HL-60 (cell line): ENCODE data around the gene ARFGEF3.

Experiments
- DNase-seq, 2 experiments: peaks; one replicate each; pipeline ENCODE4 v3.0.0-alpha.2; 2010 to 2020; ENCODE audit warnings: low read depth in 1 of 2, low spot score in 1 of 2
- H3K27ac ChIP-seq: fragments of 250-450 bp; sonication (Bioruptor Pico); replicated peaks from 2 replicates; pipeline ENCODE4 v1.5.1; 2020; ENCODE audit warnings: mild to moderate bottlenecking, moderate library complexity
- H3K27me3 ChIP-seq: fragments of 250-450 bp; sonication (Bioruptor Pico); 2 replicates; pipeline ENCODE4 v1.5.1; 2021; ENCODE audit warnings: mild to moderate bottlenecking, moderate library complexity; ENCODE audit not compliant: insufficient read depth, poor library complexity, severe bottlenecking
- H3K4me3 ChIP-seq: replicated peaks from 2 replicates; pipeline ENCODE4 v1.5.1; 2011; ENCODE audit warnings: mild to moderate bottlenecking, control low read depth, low read length; ENCODE audit not compliant: insufficient read depth
- GABPA ChIP-seq: IDR thresholded peaks from 2 replicates; pipeline ENCODE4 v1.6.1; 2012; ENCODE audit warnings: low read depth
- POLR2AphosphoS5 ChIP-seq: IDR thresholded peaks from 2 replicates; pipeline ENCODE4 v1.6.1; 2012; ENCODE audit warnings: low read depth
- SPI1 ChIP-seq: IDR thresholded peaks from 2 replicates; pipeline ENCODE4 v1.6.1; 2012; ENCODE audit warnings: low read depth, mild to moderate bottlenecking, borderline replicate concordance
- TF ChIP-seq, protein P1 (sequence below): IDR thresholded peaks from 2 replicates; pipeline ENCODE4 v1.6.1; 2012; ENCODE audit warnings: low read depth; ENCODE audit not compliant: insufficient replicate concordance
- TF ChIP-seq, protein P2 (sequence below): IDR thresholded peaks from one replicate; pipeline ENCODE4 v1.5.1; 2011; ENCODE audit warnings: low read length, control low read depth, inconsistent platforms; ENCODE audit not compliant: insufficient read depth

The ARFGEF3 gene

DNA sequence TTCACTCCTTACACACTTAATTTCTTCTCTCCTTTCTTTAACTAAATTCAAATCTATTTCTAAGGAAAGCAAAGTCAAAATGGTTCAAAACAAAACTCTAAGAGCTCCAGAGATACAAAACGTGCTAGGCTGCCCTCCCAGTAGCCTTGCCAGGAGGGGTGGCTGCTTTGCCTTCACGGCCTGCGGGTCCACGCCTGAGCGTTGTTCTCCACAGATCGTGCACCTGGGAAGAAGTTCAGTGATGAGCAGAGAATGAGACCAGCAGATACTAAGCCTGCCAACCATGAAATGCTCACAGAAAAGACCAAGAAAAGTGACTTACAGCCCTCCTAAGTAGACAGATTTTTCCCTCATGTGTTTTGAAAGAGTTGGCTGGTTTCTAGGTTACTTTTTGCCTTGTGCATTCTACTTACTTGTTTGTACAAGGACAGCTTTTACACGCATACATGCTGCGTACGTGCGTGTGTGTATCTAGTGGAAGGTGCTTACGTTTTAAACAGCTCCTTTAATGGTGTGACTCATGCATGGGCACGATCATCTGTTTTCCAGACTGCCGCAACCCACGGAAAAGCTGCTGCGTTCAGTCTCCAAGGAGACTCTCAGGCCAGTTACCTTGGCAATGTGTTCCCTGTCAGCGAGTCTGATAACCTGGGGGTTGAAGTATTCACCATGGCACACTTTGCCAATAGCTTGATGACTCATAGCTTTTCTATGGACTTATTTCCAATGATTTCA is 88.9 kb downstream of the ARFGEF3 start:
- Histone ChIP-seq H3K27me3 (peaks cover 4% of the 10 kb centered on the region), H3K27ac (no peak overlapping the region), H3K4me3 (no peak overlapping the region)
- TF ChIP-seq SPI1 = no peak
- TF ChIP-seq GABPA = no peak
- no peak for TF ChIP-seq POLR2AphosphoS5
- TF ChIP-seq, protein P1, sequence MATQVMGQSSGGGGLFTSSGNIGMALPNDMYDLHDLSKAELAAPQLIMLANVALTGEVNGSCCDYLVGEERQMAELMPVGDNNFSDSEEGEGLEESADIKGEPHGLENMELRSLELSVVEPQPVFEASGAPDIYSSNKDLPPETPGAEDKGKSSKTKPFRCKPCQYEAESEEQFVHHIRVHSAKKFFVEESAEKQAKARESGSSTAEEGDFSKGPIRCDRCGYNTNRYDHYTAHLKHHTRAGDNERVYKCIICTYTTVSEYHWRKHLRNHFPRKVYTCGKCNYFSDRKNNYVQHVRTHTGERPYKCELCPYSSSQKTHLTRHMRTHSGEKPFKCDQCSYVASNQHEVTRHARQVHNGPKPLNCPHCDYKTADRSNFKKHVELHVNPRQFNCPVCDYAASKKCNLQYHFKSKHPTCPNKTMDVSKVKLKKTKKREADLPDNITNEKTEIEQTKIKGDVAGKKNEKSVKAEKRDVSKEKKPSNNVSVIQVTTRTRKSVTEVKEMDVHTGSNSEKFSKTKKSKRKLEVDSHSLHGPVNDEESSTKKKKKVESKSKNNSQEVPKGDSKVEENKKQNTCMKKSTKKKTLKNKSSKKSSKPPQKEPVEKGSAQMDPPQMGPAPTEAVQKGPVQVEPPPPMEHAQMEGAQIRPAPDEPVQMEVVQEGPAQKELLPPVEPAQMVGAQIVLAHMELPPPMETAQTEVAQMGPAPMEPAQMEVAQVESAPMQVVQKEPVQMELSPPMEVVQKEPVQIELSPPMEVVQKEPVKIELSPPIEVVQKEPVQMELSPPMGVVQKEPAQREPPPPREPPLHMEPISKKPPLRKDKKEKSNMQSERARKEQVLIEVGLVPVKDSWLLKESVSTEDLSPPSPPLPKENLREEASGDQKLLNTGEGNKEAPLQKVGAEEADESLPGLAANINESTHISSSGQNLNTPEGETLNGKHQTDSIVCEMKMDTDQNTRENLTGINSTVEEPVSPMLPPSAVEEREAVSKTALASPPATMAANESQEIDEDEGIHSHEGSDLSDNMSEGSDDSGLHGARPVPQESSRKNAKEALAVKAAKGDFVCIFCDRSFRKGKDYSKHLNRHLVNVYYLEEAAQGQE = no peak
- TF ChIP-seq, protein P2, sequence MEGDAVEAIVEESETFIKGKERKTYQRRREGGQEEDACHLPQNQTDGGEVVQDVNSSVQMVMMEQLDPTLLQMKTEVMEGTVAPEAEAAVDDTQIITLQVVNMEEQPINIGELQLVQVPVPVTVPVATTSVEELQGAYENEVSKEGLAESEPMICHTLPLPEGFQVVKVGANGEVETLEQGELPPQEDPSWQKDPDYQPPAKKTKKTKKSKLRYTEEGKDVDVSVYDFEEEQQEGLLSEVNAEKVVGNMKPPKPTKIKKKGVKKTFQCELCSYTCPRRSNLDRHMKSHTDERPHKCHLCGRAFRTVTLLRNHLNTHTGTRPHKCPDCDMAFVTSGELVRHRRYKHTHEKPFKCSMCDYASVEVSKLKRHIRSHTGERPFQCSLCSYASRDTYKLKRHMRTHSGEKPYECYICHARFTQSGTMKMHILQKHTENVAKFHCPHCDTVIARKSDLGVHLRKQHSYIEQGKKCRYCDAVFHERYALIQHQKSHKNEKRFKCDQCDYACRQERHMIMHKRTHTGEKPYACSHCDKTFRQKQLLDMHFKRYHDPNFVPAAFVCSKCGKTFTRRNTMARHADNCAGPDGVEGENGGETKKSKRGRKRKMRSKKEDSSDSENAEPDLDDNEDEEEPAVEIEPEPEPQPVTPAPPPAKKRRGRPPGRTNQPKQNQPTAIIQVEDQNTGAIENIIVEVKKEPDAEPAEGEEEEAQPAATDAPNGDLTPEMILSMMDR = no peak
- DNase-seq = no peak

DNA sequence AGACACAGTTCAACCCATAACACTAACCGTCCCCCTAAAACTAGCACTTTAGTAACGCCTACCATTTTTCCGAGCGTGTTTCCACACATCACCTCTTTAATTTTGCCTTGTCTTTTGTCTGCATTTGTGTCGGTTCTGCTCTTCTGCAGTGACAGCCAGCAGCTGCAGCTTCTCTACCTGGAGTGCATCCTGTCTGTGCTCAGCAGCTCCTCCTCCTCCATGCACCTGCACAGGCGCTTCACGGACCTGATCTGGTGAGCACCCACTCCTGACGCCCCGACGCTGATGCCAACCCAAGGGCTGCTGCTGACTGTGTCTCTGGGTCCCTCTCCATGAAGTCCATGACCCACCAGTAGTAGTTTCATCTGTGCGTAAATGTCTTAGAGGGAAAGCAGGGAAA is 92.0 kb downstream of the ARFGEF3 start:
- no peak for DNase-seq
- no peak overlapping the region for H3K27ac ChIP-seq

DNA sequence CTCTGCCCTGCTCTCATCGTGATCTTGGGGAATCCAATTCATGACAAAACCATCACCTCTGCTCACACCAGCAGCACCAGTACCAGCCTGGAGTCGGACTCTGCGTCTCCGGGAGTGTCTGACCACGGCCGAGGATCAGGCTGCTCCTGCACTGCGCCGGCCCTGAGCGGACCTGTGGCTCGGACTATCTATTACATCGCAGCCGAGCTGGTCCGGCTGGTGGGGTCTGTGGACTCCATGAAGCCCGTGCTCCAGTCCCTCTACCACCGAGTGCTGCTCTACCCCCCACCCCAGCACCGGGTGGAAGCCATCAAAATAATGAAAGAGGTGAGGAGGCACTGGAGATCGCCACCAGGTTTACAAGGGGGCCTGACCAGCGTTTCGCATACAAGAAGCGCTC is 93.7 kb downstream of the ARFGEF3 start:
- DNase-seq = no peak
- Histone ChIP-seq H3K4me3 (no peak overlapping the region), H3K27me3 (peaks cover 5% of the 10 kb centered on the region), H3K27ac (no peak overlapping the region)
- no peak for TF ChIP-seq SPI1
- TF ChIP-seq POLR2AphosphoS5 = no peak
- TF ChIP-seq, protein P1 = no peak
- TF ChIP-seq, protein P2 = no peak
- TF ChIP-seq GABPA = no peak

More for the DNA sequence above, 92.0 kb downstream of the ARFGEF3 start:
- no peak overlapping the region for H3K4me3 ChIP-seq
- TF ChIP-seq, protein P1 = no peak
- no peak for TF ChIP-seq POLR2AphosphoS5
- TF ChIP-seq, protein P2 = no peak
- no peak for TF ChIP-seq GABPA
- no peak for TF ChIP-seq SPI1
- no peaks in the 10 kb centered on the region for H3K27me3 ChIP-seq
